KMS-11 (cell line): Measurements from ENCODE around the gene PEX3.

Experiments used
- H2AFZ ChIP-seq: fragments of 200-600 bp; sonication (generic); 2 replicates; pipeline ENCODE4 v1.6.1; 2016; ENCODE audit warnings: antibody characterized with exemption, mixed run types, low read depth
- H3K27ac ChIP-seq: fragments of 200-600 bp; sonication (generic); 2 replicates; pipeline ENCODE4 v1.6.1; 2016; ENCODE audit warnings: mild to moderate bottlenecking, mixed run types
- H3K27me3 ChIP-seq: fragments of 200-600 bp; sonication (generic); 2 replicates; pipeline ENCODE4 v1.6.1; 2017; ENCODE audit warnings: mild to moderate bottlenecking, low read depth, mixed run types, moderate library complexity; ENCODE audit not compliant: insufficient read depth
- H3K36me3 ChIP-seq: fragments of 200-600 bp; sonication (generic); 2 replicates; pipeline ENCODE4 v1.6.1; 2017; ENCODE audit warnings: mild to moderate bottlenecking, mixed run types; ENCODE audit not compliant: insufficient read depth
- H3K4me1 ChIP-seq: fragments of 200-600 bp; sonication (generic); 2 replicates; pipeline ENCODE4 v1.6.1; 2016; ENCODE audit warnings: mild to moderate bottlenecking, low read depth, mixed run types; ENCODE audit not compliant: poor library complexity, severe bottlenecking
- H3K4me2 ChIP-seq: fragments of 200-600 bp; sonication (generic); 2 replicates; pipeline ENCODE4 v1.7.0; 2016; ENCODE audit warnings: mild to moderate bottlenecking, mixed run types
- H3K4me3 ChIP-seq: fragments of 200-600 bp; sonication (generic); IDR thresholded peaks from 2 replicates; pipeline ENCODE4 v1.6.1; 2017; ENCODE audit warnings: low read depth, low read length, mixed read lengths; ENCODE audit not compliant: insufficient read depth
- H3K79me2 ChIP-seq: fragments of 200-600 bp; sonication (generic); 2 replicates; pipeline ENCODE4 v1.6.1; 2016; ENCODE audit warnings: low read depth, mixed run types; ENCODE audit not compliant: insufficient read depth
- H3K9ac ChIP-seq: fragments of 200-600 bp; sonication (generic); 2 replicates; pipeline ENCODE4 v1.6.1; 2016; ENCODE audit warnings: mild to moderate bottlenecking, mixed run types
- H4K20me1 ChIP-seq: fragments of 200-600 bp; sonication (generic); 2 replicates; pipeline ENCODE4 v1.6.1; 2016; ENCODE audit warnings: mild to moderate bottlenecking, mixed run types; ENCODE audit not compliant: insufficient read depth
- CTCF ChIP-seq: fragments of 200-600 bp; sonication (generic); conservative IDR thresholded peaks from 2 replicates; pipeline ENCODE4 v1.6.1; 2017; ENCODE audit warnings: low read depth, mild to moderate bottlenecking, antibody characterized with exemption, low read length, moderate library complexity, mixed read lengths

PEX3 gene, protein sequence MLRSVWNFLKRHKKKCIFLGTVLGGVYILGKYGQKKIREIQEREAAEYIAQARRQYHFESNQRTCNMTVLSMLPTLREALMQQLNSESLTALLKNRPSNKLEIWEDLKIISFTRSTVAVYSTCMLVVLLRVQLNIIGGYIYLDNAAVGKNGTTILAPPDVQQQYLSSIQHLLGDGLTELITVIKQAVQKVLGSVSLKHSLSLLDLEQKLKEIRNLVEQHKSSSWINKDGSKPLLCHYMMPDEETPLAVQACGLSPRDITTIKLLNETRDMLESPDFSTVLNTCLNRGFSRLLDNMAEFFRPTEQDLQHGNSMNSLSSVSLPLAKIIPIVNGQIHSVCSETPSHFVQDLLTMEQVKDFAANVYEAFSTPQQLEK

DNA sequence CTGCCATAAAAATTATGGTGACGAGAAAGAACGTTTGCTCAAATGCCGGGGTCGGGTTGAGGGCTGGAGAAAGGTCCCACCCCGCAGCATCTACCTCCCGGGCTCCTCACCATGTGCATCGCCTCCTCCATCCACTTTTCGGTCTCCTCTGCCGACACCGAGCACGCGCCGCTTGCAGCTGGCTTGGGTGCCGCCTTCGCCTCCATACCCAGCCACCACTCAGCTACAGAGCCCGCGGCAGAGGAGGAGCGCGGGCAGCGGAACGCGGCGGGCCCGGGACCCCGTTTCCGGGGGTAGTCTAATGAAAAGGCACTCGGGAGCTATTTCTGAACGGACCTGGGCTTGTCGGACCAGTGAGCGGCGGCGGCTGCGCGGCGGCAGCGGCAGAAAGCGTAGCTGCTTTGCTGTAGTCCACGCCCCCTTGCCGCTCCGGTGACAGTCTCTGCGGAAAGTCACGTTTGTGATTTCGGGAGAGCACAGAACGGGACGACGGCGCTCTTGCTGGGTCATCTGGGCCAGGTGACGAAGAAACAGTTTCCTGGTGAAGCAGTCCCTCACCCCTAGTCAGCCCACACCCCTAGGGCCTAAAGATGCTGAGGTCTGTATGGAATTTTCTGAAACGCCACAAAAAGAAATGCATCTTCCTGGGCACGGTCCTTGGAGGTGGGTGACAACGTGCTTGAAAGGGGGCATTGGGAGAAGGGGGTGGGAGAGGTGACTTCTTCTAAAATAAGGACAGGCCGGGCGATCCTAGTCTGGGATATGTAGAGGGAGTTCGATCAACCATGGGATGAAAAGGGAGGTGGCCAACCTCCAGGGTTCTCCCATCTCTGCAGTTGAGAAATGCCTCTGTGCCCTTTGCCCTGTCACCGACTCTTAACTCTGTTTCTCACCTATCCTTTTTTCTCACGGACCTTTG is at the start of gene PEX3, which contains the start of gene ADAT2:
TSS of gene PEX3 (plus strand) at position 353 of the 919 bp plus-strand sequence. CDS start at position 591, 238 bp downstream.
TSS of gene ADAT2 (minus strand) at position 243 of the 919 bp plus-strand sequence. CDS start at position 206, 37 bp downstream.
- Histone ChIP-seq H3K9ac (peak within 1 kb of the TSS; percentile 95), H3K4me3 (no peak within 1 kb of the TSS), H2AFZ (peak within 1 kb of the TSS; percentile 83), H3K4me1 (peaks cover 25% of the 10 kb centered on the region), H3K36me3 (no peaks in the 10 kb centered on the region), H3K27ac (peak within 1 kb of the TSS; percentile 91), H3K4me2 (peak within 1 kb of the TSS; percentile 90), H3K27me3 (no peaks in the 10 kb centered on the region), H3K79me2 (peaks cover 39% of the 10 kb centered on the region), H4K20me1 (no peaks in the 10 kb centered on the region)
- no peak for TF ChIP-seq CTCF

DNA sequence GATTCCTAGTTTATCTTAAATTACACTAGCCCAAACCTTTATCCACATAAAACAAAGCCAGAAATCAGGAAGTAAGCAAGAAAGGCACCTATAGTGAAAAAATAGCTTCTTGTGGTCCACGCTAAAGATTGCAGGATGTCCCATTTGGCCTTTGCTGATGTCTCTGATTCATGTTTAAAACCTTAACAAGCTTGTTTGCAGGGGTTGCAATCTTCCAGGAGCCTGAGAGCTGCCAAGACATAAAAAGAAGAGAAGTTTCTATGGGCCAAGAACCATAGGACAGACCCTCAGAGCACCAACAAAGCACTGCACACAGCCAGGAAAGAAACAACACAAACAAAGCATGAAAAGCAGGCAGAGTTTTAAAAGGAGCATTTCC is 49.5 kb upstream of the PEX3 start:
- Histone ChIP-seq H3K4me2 (no peak overlapping the region), H2AFZ (no peak overlapping the region), H4K20me1 (no peaks in the 10 kb centered on the region), H3K36me3 (no peaks in the 10 kb centered on the region), H3K79me2 (no peaks in the 10 kb centered on the region), H3K4me3 (no peak overlapping the region), H3K27me3 (no peaks in the 10 kb centered on the region), H3K27ac (no peak overlapping the region), H3K4me1 (no peaks in the 10 kb centered on the region), H3K9ac (no peak overlapping the region)
- no peak for TF ChIP-seq CTCF

GRCh38 chr6:143401636-143402370 is 48.8 kb upstream of the PEX3 start:
- H2AFZ ChIP-seq: no peak overlapping the region
- no peak for TF ChIP-seq CTCF
- no peaks in the 10 kb centered on the region for H3K4me1 ChIP-seq
- H3K9ac ChIP-seq: no peak overlapping the region
- no peak overlapping the region for H3K4me3 ChIP-seq
- no peaks in the 10 kb centered on the region for H3K79me2 ChIP-seq
- no peak overlapping the region for H3K4me2 ChIP-seq
- H3K27ac ChIP-seq: no peak overlapping the region
- no peaks in the 10 kb centered on the region for H3K36me3 ChIP-seq
- H4K20me1 ChIP-seq: no peaks in the 10 kb centered on the region
- no peaks in the 10 kb centered on the region for H3K27me3 ChIP-seq

- Histone ChIP-seq H3K79me2 (no peaks in the 10 kb centered on the region), H3K4me1 (no peaks in the 10 kb centered on the region), H3K4me2 (no peak overlapping the region), H4K20me1 (no peaks in the 10 kb centered on the region), H3K27ac (no peak overlapping the region), H3K27me3 (no peaks in the 10 kb centered on the region), H3K9ac (no peak overlapping the region), H2AFZ (no peak overlapping the region), H3K36me3 (no peaks in the 10 kb centered on the region), H3K4me3 (no peak overlapping the region)
- no peak for TF ChIP-seq CTCF
These were observed 47.8 kb upstream of the PEX3 start for GRCh38 chr6:143402721-143403336.
